K562 (cell line): Measurements from ENCODE around the gene RBMX. TPM values are rescaled to one million over a fixed set of nuclear protein-coding genes. Genes with fewer than 3 reads are reported as not detected.
A peak's percentile ranks its signal among the peaks of the same experiment; 100 is the strongest.

ENCODE experiments used
- FOS ChIP-seq: IDR thresholded peaks from 3 replicates; pipeline ENCODE4 v1.6.1; 2011; ENCODE audit not compliant: insufficient read length; ENCODE audit errors: extremely low read depth
- FOXP1 ChIP-seq: sonication (generic); formaldehyde crosslinking; IDR thresholded peaks from 2 replicates; pipeline ENCODE4 v1.8.0; 2022; ENCODE audit warnings: mild to moderate bottlenecking, missing genetic modification reagents
- GABPB1 ChIP-seq: sonication (generic); formaldehyde crosslinking; IDR thresholded peaks from 2 replicates; pipeline ENCODE4 v1.8.0; 2022; ENCODE audit warnings: mild to moderate bottlenecking, missing genetic modification reagents
- HDAC3 ChIP-seq: fragments of 450-650 bp; IDR thresholded peaks from 2 replicates; pipeline ENCODE4 v1.6.1; 2018; ENCODE audit warnings: borderline replicate concordance, mild to moderate bottlenecking, moderate library complexity; ENCODE audit not compliant: partially characterized antibody
- NEUROD1 ChIP-seq: fragments of 150-350 bp; IDR thresholded peaks from 2 replicates; pipeline ENCODE4 v1.6.1; 2014; ENCODE audit warnings: borderline replicate concordance, low read length, low read depth; ENCODE audit not compliant: partially characterized antibody
- PHB ChIP-seq: fragments of 250-450 bp; sonication (Bioruptor Pico); IDR thresholded peaks from 2 replicates; pipeline ENCODE4 v1.5.0; 2021
- POLR3A ChIP-seq: IDR thresholded peaks from 2 replicates; pipeline ENCODE4 v1.6.1; 2011; ENCODE audit warnings: borderline replicate concordance, mild to moderate bottlenecking, moderate library complexity; ENCODE audit not compliant: insufficient read length, insufficient read depth; ENCODE audit errors: extremely low read depth
- RBM17 ChIP-seq: fragments of 200-400 bp; formaldehyde crosslinking; IDR thresholded peaks from 2 replicates; pipeline ENCODE4 v1.6.1; 2017; ENCODE audit warnings: low read depth, mild to moderate bottlenecking, low read length, borderline replicate concordance
- RBM22 ChIP-seq: fragments of 200-400 bp; formaldehyde crosslinking; IDR thresholded peaks from 2 replicates; pipeline ENCODE4 v1.6.1; 2018; ENCODE audit warnings: low read length, low read depth; ENCODE audit not compliant: poor library complexity, severe bottlenecking
- SIX5 ChIP-seq, 2 experiments: IDR thresholded peaks; 2 replicates each; pipeline ENCODE4 v1.6.1; 2011; ENCODE audit warnings: low read length in 2 of 2, borderline replicate concordance in 1 of 2, low read depth in 1 of 2, mild to moderate bottlenecking in 1 of 2, moderate library complexity in 1 of 2; ENCODE audit not compliant: insufficient read depth in 1 of 2
- SNAPC5 ChIP-seq: fragments of 250-450 bp; sonication (Bioruptor Pico); IDR thresholded peaks from 2 replicates; pipeline ENCODE4 v1.8.0; 2021; ENCODE audit warnings: moderate library complexity, mild to moderate bottlenecking, inconsistent platforms
- SREBF2 ChIP-seq: sonication (generic); formaldehyde crosslinking; IDR thresholded peaks from 2 replicates; pipeline ENCODE4 v1.4.0; 2020; ENCODE audit warnings: mild to moderate bottlenecking, missing genetic modification reagents
- SRSF1 ChIP-seq: fragments of 200-400 bp; formaldehyde crosslinking; IDR thresholded peaks from 2 replicates; pipeline ENCODE4 v1.6.1; 2017; ENCODE audit warnings: mild to moderate bottlenecking, low read depth, low read length, moderate library complexity
- TCF7 ChIP-seq: sonication (generic); IDR thresholded peaks from 2 replicates; pipeline ENCODE4 v1.6.1; 2016; ENCODE audit warnings: antibody characterized with exemption, borderline replicate concordance
- TFAM ChIP-seq: fragments of 250-450 bp; sonication (Bioruptor Pico); conservative IDR thresholded peaks from 2 replicates; pipeline ENCODE4 v1.5.0; 2021; ENCODE audit warnings: mild to moderate bottlenecking, moderate library complexity
- U2AF2 ChIP-seq: fragments of 200-400 bp; formaldehyde crosslinking; optimal IDR thresholded peaks from 2 replicates; pipeline ENCODE3; 2017; ENCODE audit warnings: low read depth, mild to moderate bottlenecking, low read length
- ZFP30 ChIP-seq: fragments of 250-450 bp; sonication (Bioruptor Pico); IDR thresholded peaks from 2 replicates; pipeline ENCODE4 v1.8.0; 2022; ENCODE audit warnings: moderate library complexity, mild to moderate bottlenecking, inconsistent platforms, borderline replicate concordance
- ZFPM2 ChIP-seq: fragments of 250-450 bp; sonication (Bioruptor Pico); IDR thresholded peaks from 2 replicates; pipeline ENCODE4 v1.5.1; 2022; ENCODE audit warnings: mild to moderate bottlenecking
- ZNF57 ChIP-seq: fragments of 450-650 bp; formaldehyde crosslinking; IDR thresholded peaks from 2 replicates; pipeline ENCODE4 v1.4.0; 2020; ENCODE audit warnings: mild to moderate bottlenecking, moderate library complexity
- ZNF695 ChIP-seq: fragments of 450-650 bp; formaldehyde crosslinking; IDR thresholded peaks from 2 replicates; pipeline ENCODE4 v1.4.0; 2020; ENCODE audit warnings: mild to moderate bottlenecking, moderate library complexity
- ZSCAN32 ChIP-seq: fragments of 450-650 bp; formaldehyde crosslinking; IDR thresholded peaks from 2 replicates; pipeline ENCODE4 v1.4.0; 2020; ENCODE audit warnings: mild to moderate bottlenecking, moderate library complexity
- polyA plus RNA-seq, 8 experiments: library from polyadenylated mRNA; depleted of rRNA in 4 of 8; stranded (reverse) in 5 of 8; unstranded in 3 of 8; fragments of >200 nt; fragmentation: Nextera tagmentation in 2 of 8; fragmentation: Illumina TruSeq in 1 of 8; extraction: Ambion mirVana in 2 of 8; extraction: Trizol in 1 of 8; gene quantifications; 2 replicates each; pipeline versions ENCODE4 v1.2.1 to v1.2.3, GENCODE V29; 2011 to 2014; ENCODE audit warnings: inconsistent platforms in 1 of 8, missing spikeins in 1 of 8
- total RNA-seq, 7 experiments: library from RNA; depleted of rRNA in 6 of 7; stranded (reverse); fragments of >200 nt in 6 of 7; fragmentation: Illumina TruSeq in 2 of 7; extraction: Trizol in 2 of 7; gene quantifications; 2 replicates each; pipeline versions ENCODE4 v1.2.1 to v1.2.3, GENCODE V29; 2011 to 2021; ENCODE audit warnings: low replicate concordance in 1 of 7
- TF ChIP-seq, protein P1 (sequence below): fragments of 250-450 bp; sonication (Bioruptor Pico); IDR thresholded peaks from 2 replicates; pipeline ENCODE4 v1.8.0; 2021; ENCODE audit warnings: mild to moderate bottlenecking, moderate library complexity
- TF ChIP-seq, protein P2 (sequence below): IDR thresholded peaks from 3 replicates; pipeline ENCODE4 v1.6.1; 2011; ENCODE audit warnings: borderline replicate concordance, mild to moderate bottlenecking, moderate library complexity; ENCODE audit not compliant: insufficient read length; ENCODE audit errors: extremely low read depth
- TF ChIP-seq, protein P3 (sequence below): fragments of 450-650 bp; formaldehyde crosslinking; IDR thresholded peaks from 2 replicates; pipeline ENCODE4 v1.4.0; 2022; ENCODE audit warnings: mild to moderate bottlenecking, moderate library complexity

RBMX gene
- total and polyA plus RNA-seq, 9 of the 15 experiments (the other 6 are each of a cell fraction or from before 2014, with no cell fraction given): 405 to 671 (median 540) TPM

DNA sequence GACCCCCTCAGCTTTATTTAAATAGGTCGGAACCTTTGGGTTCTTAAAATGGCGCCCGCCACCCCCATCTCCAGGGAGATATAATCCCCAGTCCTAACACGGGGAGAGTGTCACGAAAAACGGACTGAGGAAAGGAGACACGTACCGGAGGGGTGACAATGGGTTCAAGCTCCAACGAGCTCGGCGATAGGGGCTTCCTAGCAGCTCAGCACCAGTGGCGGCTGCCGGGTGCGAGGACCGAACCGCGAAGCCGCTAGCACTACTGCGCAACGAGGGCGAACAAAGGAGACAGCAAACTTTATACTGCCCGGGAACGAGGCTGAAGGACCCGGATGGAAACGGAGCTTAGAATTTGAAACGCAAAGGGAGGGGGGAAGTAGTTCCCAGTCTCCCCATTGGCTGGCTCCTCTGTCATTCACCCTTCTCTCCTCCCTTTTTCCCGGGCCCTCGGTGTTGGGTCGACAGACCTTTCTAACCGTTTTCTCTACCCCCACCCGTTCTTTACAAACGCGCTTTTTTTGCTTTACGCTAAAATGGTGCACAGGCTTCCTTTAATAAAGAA, at the start of gene RBMX (continued):
- TF ChIP-seq FOXP1 (CRISPR knock-in tag) (no peak; the same call in 1 of the 2 replicates), PHB (CRISPR knock-in tag) (no peak), SIX5 (IDR thresholded peaks at IDR 0.05; ENCODE audit: borderline replicate concordance in 1 of 2, insufficient read depth in 1 of 2, low read depth in 1 of 2, low read length in 2 of 2) (no peak), ZNF695 (CRISPR knock-in tag) (no peak), ZNF57 (no peak), TFAM (CRISPR knock-in tag) (no peak), POLR3A (no peak), SREBF2 (CRISPR knock-in tag) (no peak), ZSCAN32 (no peak), ZFP30 (CRISPR knock-in tag) (no peak), U2AF2 (no peak), GABPB1 (CRISPR knock-in tag) (peak; percentile 72), NEUROD1 (peak; percentile 74), SNAPC5 (CRISPR knock-in tag) (no peak), RBM17 (no peak), HDAC3 (no peak), ZFPM2 (no peak), TCF7 (no peak), FOS (peak; percentile 85), RBM22 (no peak), SRSF1 (no peak)
- TF ChIP-seq, protein P1, sequence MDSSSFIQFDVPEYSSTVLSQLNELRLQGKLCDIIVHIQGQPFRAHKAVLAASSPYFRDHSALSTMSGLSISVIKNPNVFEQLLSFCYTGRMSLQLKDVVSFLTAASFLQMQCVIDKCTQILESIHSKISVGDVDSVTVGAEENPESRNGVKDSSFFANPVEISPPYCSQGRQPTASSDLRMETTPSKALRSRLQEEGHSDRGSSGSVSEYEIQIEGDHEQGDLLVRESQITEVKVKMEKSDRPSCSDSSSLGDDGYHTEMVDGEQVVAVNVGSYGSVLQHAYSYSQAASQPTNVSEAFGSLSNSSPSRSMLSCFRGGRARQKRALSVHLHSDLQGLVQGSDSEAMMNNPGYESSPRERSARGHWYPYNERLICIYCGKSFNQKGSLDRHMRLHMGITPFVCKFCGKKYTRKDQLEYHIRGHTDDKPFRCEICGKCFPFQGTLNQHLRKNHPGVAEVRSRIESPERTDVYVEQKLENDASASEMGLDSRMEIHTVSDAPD (CRISPR knock-in tag): no peak
- TF ChIP-seq, protein P2, sequence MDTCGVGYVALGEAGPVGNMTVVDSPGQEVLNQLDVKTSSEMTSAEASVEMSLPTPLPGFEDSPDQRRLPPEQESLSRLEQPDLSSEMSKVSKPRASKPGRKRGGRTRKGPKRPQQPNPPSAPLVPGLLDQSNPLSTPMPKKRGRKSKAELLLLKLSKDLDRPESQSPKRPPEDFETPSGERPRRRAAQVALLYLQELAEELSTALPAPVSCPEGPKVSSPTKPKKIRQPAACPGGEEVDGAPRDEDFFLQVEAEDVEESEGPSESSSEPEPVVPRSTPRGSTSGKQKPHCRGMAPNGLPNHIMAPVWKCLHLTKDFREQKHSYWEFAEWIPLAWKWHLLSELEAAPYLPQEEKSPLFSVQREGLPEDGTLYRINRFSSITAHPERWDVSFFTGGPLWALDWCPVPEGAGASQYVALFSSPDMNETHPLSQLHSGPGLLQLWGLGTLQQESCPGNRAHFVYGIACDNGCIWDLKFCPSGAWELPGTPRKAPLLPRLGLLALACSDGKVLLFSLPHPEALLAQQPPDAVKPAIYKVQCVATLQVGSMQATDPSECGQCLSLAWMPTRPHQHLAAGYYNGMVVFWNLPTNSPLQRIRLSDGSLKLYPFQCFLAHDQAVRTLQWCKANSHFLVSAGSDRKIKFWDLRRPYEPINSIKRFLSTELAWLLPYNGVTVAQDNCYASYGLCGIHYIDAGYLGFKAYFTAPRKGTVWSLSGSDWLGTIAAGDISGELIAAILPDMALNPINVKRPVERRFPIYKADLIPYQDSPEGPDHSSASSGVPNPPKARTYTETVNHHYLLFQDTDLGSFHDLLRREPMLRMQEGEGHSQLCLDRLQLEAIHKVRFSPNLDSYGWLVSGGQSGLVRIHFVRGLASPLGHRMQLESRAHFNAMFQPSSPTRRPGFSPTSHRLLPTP: no peak
- TF ChIP-seq, protein P3, sequence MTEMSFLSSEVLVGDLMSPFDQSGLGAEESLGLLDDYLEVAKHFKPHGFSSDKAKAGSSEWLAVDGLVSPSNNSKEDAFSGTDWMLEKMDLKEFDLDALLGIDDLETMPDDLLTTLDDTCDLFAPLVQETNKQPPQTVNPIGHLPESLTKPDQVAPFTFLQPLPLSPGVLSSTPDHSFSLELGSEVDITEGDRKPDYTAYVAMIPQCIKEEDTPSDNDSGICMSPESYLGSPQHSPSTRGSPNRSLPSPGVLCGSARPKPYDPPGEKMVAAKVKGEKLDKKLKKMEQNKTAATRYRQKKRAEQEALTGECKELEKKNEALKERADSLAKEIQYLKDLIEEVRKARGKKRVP (CRISPR knock-in tag): 0 out of 2 replicates have a peak, but pooled peaks have one; percentile 0
